Glutamatergic neuron (in vitro differentiated cells): Measurements from ENCODE around the gene PSMB11. TPM values are rescaled to one million over a fixed set of nuclear protein-coding genes. Genes with fewer than 3 reads are reported as not detected.

Source experiments
- DNase-seq: peaks from one replicate; pipeline ENCODE4 v3.0.0; 2022
- H3K27ac Mint-ChIP-seq: one replicate; pipeline ENCODE4 v1.8.0; 2020; ENCODE audit warnings: mild to moderate bottlenecking, mixed read lengths, inconsistent platforms; ENCODE audit not compliant: unreplicated experiment
- H3K27me3 Mint-ChIP-seq: one replicate; pipeline ENCODE4 v1.8.0; 2020; ENCODE audit warnings: mild to moderate bottlenecking, moderate library complexity, mixed read lengths, inconsistent platforms; ENCODE audit not compliant: unreplicated experiment
- H3K36me3 Mint-ChIP-seq: one replicate; pipeline ENCODE4 v1.8.0; 2020; ENCODE audit warnings: mild to moderate bottlenecking, mixed read lengths, inconsistent platforms; ENCODE audit not compliant: unreplicated experiment
- H3K4me1 Mint-ChIP-seq: one replicate; pipeline ENCODE4 v1.8.0; 2020; ENCODE audit warnings: mild to moderate bottlenecking, low read depth, mixed read lengths, inconsistent platforms; ENCODE audit not compliant: unreplicated experiment
- H3K4me3 Mint-ChIP-seq: one replicate; pipeline ENCODE4 v1.8.0; 2020; ENCODE audit warnings: mild to moderate bottlenecking, mixed read lengths, inconsistent platforms; ENCODE audit not compliant: unreplicated experiment
- H3K9me3 Mint-ChIP-seq: one replicate; pipeline ENCODE4 v1.8.0; 2020; ENCODE audit warnings: mild to moderate bottlenecking, moderate library complexity, mixed read lengths, inconsistent platforms; ENCODE audit not compliant: unreplicated experiment
- total RNA-seq: library from RNA; stranded (reverse); fragmentation: NEBNext Ultra II Directional; extraction: Animal tissue kit (Norgen Biotek cat#: 25700); gene quantifications from one replicate; pipeline ENCODE4 v1.2.1, GENCODE V29; 2021; ENCODE audit not compliant: unreplicated experiment
- TF ChIP-seq, protein P1 (sequence below): fragments of 200-600 bp; sonication (generic); IDR thresholded peaks from one replicate; pipeline ENCODE4 v1.5.0; 2021; ENCODE audit not compliant: partially characterized antibody, unreplicated experiment

Gene PSMB11
- total RNA-seq, 1 donor from 2014 or later = not detected

DNA sequence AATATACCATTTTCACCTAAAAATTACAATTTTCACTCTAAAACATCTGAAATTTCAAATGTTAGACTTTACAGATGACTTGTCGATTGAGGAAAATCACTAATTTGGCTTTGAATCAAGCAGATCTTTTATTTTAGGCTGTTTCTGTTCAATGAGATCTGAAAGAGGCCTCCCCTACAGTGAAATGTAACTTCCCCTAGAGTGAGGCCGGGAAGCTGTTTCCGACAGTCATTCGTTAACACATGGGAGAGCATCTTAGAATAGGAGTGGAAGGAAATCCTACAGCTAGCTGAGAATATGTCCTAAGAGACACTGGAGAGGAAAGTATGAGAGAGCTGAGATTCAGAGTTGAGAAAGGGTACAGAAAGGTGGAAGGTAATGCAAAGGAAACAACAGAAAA is 26.4 kb upstream of the PSMB11 start:
- TF ChIP-seq, protein P1, sequence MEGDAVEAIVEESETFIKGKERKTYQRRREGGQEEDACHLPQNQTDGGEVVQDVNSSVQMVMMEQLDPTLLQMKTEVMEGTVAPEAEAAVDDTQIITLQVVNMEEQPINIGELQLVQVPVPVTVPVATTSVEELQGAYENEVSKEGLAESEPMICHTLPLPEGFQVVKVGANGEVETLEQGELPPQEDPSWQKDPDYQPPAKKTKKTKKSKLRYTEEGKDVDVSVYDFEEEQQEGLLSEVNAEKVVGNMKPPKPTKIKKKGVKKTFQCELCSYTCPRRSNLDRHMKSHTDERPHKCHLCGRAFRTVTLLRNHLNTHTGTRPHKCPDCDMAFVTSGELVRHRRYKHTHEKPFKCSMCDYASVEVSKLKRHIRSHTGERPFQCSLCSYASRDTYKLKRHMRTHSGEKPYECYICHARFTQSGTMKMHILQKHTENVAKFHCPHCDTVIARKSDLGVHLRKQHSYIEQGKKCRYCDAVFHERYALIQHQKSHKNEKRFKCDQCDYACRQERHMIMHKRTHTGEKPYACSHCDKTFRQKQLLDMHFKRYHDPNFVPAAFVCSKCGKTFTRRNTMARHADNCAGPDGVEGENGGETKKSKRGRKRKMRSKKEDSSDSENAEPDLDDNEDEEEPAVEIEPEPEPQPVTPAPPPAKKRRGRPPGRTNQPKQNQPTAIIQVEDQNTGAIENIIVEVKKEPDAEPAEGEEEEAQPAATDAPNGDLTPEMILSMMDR = no peak
- peaks cover 18% of the 10 kb centered on the region for H3K4me1 Mint-ChIP-seq
- peaks cover 9% of the 10 kb centered on the region for H3K27me3 Mint-ChIP-seq
- no peaks in the 10 kb centered on the region for H3K36me3 Mint-ChIP-seq
- H3K4me3 Mint-ChIP-seq = peak overlapping the region; percentile 0
- peak overlapping the region; percentile 14 for H3K27ac Mint-ChIP-seq
- peaks cover 12% of the 10 kb centered on the region for H3K9me3 Mint-ChIP-seq
- no peak for DNase-seq

DNA sequence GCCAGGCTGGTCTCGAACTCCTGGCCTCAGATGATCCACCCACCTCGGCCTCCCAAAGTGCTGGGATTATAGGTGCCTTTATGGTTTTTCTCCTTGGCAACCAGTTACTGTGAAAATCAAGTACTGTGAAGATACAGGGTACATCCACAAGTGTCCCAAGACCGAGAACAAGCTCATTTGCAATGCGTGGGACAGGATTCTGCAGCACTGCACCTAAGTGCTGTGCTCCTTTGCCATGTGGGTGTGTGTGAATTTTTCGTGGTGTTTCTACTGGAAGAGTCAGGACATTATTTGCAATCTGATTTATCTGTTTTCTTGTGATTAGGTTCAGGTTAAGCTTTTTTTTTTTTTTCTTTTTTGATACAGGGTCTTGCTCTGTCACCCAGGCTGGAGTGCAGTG is 24.9 kb upstream of the PSMB11 start:
- no peak for DNase-seq
- Mint-ChIP-seq H3K4me3 (no peak overlapping the region), H3K36me3 (no peaks in the 10 kb centered on the region), H3K27me3 (peaks cover 5% of the 10 kb centered on the region), H3K4me1 (peaks cover 31% of the 10 kb centered on the region), H3K9me3 (peaks cover 11% of the 10 kb centered on the region), H3K27ac (no peak overlapping the region)
- TF ChIP-seq, protein P1 = no peak

DNA sequence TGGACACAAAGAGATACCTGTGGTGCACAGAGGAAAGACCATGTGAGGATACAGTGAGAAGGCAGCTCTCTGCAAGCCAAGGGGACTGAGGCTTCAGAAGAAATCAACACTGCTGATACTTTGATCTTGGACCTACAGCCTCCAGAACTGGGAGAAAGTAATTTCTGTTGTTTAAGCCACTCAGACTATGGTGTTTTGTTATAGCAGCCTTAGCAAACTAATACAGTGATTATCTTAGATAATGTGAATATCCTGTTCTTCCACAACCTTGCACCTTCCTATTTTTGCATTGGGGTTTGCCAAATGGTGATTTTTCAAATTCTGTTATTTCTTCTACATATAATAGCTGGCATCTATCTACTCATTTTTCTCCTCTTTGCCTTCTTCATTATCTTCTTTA is 23.9 kb upstream of the PSMB11 start:
- peaks cover 35% of the 10 kb centered on the region for H3K4me1 Mint-ChIP-seq
- peaks cover 6% of the 10 kb centered on the region for H3K9me3 Mint-ChIP-seq
- no peak overlapping the region for H3K27ac Mint-ChIP-seq
- H3K36me3 Mint-ChIP-seq = no peaks in the 10 kb centered on the region
- DNase-seq = no peak
- H3K27me3 Mint-ChIP-seq = peaks cover 3% of the 10 kb centered on the region
- TF ChIP-seq, protein P1 = no peak
- no peak overlapping the region for H3K4me3 Mint-ChIP-seq

DNA sequence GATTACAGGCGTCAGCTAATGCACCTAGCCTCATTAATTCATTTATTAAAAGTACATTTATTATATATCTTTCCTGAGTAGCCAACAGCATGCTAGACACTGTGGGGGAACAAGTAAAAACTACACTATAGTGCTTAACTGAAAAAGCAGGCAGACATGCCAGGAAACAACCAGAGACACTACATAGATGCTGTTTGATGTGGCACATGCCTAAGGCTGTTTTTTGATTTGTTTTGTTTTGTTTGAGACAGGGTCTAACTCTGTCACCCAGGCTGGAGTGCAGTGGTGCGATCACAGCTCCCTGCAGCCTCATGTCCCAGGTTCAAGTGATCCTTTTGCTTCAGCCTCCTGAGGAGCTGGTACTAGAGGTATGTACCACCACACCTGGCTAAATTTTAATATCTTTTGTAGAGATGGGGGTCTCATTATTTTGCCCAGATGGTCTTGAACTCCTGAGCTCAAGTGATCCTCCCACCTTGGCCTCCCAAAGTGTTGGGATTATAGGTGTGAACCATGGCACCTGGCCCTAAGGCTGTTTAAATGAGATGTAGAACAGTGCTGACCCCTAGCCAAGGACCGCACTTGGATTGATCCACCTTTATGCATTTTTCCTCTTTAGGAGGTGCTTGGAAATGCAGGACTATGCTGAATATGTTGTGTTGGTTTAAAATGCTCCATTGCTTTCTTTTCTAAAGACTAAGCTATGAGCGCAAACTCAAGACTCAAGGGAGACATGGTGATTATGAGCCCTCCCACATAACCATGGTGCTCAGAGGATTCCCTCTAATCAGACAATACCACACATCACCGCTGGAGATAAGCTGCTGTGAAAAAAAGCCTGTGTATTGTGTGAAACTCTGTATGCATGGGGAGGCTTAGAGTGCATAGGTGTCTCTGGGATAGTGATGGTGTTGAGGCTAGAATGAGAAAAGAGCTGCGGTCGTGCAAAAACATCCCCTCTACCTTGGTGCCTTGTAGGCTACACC is 21.6 kb upstream of the PSMB11 start:
- no peak for DNase-seq
- peak overlapping the region; percentile 74 for H3K4me3 Mint-ChIP-seq
- H3K27ac Mint-ChIP-seq = peak overlapping the region; percentile 98

More for the DNA sequence above, 21.6 kb upstream of the PSMB11 start:
- Mint-ChIP-seq H3K27me3 (peaks cover 7% of the 10 kb centered on the region), H3K9me3 (peaks cover 17% of the 10 kb centered on the region), H3K36me3 (no peaks in the 10 kb centered on the region), H3K4me1 (peaks cover 49% of the 10 kb centered on the region)
- TF ChIP-seq, protein P1 = no peak
